GM13977 (cell line): ENCODE results near the gene DENND1B.

Experiments
- DNase-seq: peaks from one replicate; pipeline ENCODE4 v3.0.0; 2012; ENCODE audit warnings: low spot score
- CTCF ChIP-seq: IDR thresholded peaks from 2 replicates; pipeline ENCODE4 v1.5.1; 2012; ENCODE audit warnings: mild to moderate bottlenecking, control low read depth; ENCODE audit not compliant: insufficient read depth; ENCODE audit errors: extremely low read depth, missing control alignments
- in situ Hi-C: fragments of 300-500 bp; cut with MboI; formaldehyde crosslinking; loops from one replicate; pipeline ENCODE4 v1.12.0; 2022; ENCODE audit warnings: low sequenced_read_pairs, low pct_unique_long_range_greater_than_20kb, mixed read lengths, inconsistent platforms; ENCODE audit not compliant: unreplicated experiment

Gene DENND1B

GRCh38 chr1:197786280-197786679, 11.0 kb upstream of the DENND1B start:
- DNase-seq = no peak
- in situ Hi-C loops = no loop called here
- TF ChIP-seq CTCF = no peak

GRCh38 chr1:197783510-197783948, 8.2 kb upstream of the DENND1B start:
- DNase-seq = no peak
- in situ Hi-C loops = no loop called here
- TF ChIP-seq CTCF = no peak

GRCh38 chr1:197782722-197783360, 7.6 kb upstream of the DENND1B start:
- TF ChIP-seq CTCF = no peak
- in situ Hi-C loops = no loop called here
- no peak for DNase-seq

GRCh38 chr1:197781968-197782721, 6.9 kb upstream of the DENND1B start:
- no peak for TF ChIP-seq CTCF
- in situ Hi-C loops = no loop called here
- no peak for DNase-seq

GRCh38 chr1:197779921-197780320, 4.6 kb upstream of the DENND1B start:
- in situ Hi-C loops = no loop called here
- no peak for DNase-seq
- no peak for TF ChIP-seq CTCF

- no peak for TF ChIP-seq CTCF
- in situ Hi-C loops = no loop called here
- no peak for DNase-seq
Measured at GRCh38 chr1:197778366-197778945, 3.2 kb upstream of the DENND1B start.
